ENCODE measurements around the gene ORC1. TPM values are rescaled to one million over a fixed set of nuclear protein-coding genes. Genes with fewer than 3 reads are reported as not detected.
"Not testable (repeated sequence)": the region's sequence is repeated elsewhere in the genome, so short reads cannot be mapped to it uniquely, and the experiment has no call there.

The ORC1 gene
- polyA plus RNA-seq, 4 donors = 5.9 to 7.7 (median 6.6) TPM

GRCh38 chr1:52393174-52393573 is 11.0 kb downstream of the ORC1 start:
- DNase-seq (ENCODE audit: low read depth in 4 of 4, low spot score in 2 of 4) = no peak

GRCh38 chr1:52386458-52386857 is 17.8 kb downstream of the ORC1 start:
- no peak for DNase-seq (ENCODE audit: low read depth in 4 of 4, low spot score in 2 of 4)

- DNase-seq (ENCODE audit: low read depth in 4 of 4, low spot score in 2 of 4) = no peak
Measured at GRCh38 chr1:52385376-52385775, 18.8 kb downstream of the ORC1 start.

GRCh38 chr1:52369851-52370250 is 34.4 kb downstream of the ORC1 start:
- not testable (repeated sequence) for DNase-seq (ENCODE audit: low read depth in 4 of 4, low spot score in 2 of 4)

GRCh38 chr1:52368383-52369172 is 35.6 kb downstream of the ORC1 start:
- DNase-seq (ENCODE audit: low read depth in 4 of 4, low spot score in 2 of 4) = peak in 1 of 4 donors; percentile 17

- no peak for DNase-seq (ENCODE audit: low read depth in 4 of 4, low spot score in 2 of 4)
Measured at GRCh38 chr1:52367272-52367671, 37.0 kb downstream of the ORC1 start.

GRCh38 chr1:52366517-52366827 is 37.8 kb downstream of the ORC1 start:
- DNase-seq (ENCODE audit: low read depth in 4 of 4, low spot score in 2 of 4) = no peak

- peak; percentile 84 to 96 (median 95) for DNase-seq (ENCODE audit: low read depth in 4 of 4, low spot score in 2 of 4)
Measured at GRCh38 chr1:52365746-52366516, 38.3 kb downstream of the ORC1 start, which contains the start of gene CC2D1B. CC2D1B (minus strand) TSS chr1:52366205; CDS start chr1:52364620, 1,585 bp downstream.

- peak in 1 of 4 donors; percentile 17 for DNase-seq (ENCODE audit: low read depth in 4 of 4, low spot score in 2 of 4)
Measured at GRCh38 chr1:52365071-52365745, 39.0 kb downstream of the ORC1 start.

GRCh38 chr1:52364235-52364839 is 39.9 kb downstream of the ORC1 start:
- no peak for DNase-seq (ENCODE audit: low read depth in 4 of 4, low spot score in 2 of 4)

GRCh38 chr1:52360595-52360968 is 43.6 kb downstream of the ORC1 start:
- no peak for DNase-seq (ENCODE audit: low read depth in 4 of 4, low spot score in 2 of 4)

- DNase-seq (ENCODE audit: low read depth in 4 of 4, low spot score in 2 of 4) = no peak
Measured at GRCh38 chr1:52359676-52360594, 44.3 kb downstream of the ORC1 start.

- DNase-seq (ENCODE audit: low read depth in 4 of 4, low spot score in 2 of 4) = no peak
Measured at GRCh38 chr1:52358851-52359497, 45.2 kb downstream of the ORC1 start.

- no peak for DNase-seq (ENCODE audit: low read depth in 4 of 4, low spot score in 2 of 4)
Measured at GRCh38 chr1:52357397-52357796, 46.8 kb downstream of the ORC1 start.

GRCh38 chr1:52356818-52357355 is 47.3 kb downstream of the ORC1 start:
- no peak for DNase-seq (ENCODE audit: low read depth in 4 of 4, low spot score in 2 of 4)

- no peak for DNase-seq (ENCODE audit: low read depth in 4 of 4, low spot score in 2 of 4)
Measured at GRCh38 chr1:52355847-52356505, 48.2 kb downstream of the ORC1 start.

- DNase-seq (ENCODE audit: low read depth in 4 of 4, low spot score in 2 of 4) = no peak
Measured at GRCh38 chr1:52355436-52355835, 48.8 kb downstream of the ORC1 start.

- no peak for DNase-seq (ENCODE audit: low read depth in 4 of 4, low spot score in 2 of 4)
Measured at GRCh38 chr1:52352690-52353089, 51.5 kb downstream of the ORC1 start.

Measured in left renal cortex interstitium (tissue), 4 donors.